Measurements from ENCODE around the gene SPINT2. TPM values are rescaled to one million over a fixed set of nuclear protein-coding genes. Genes with fewer than 3 reads are reported as not detected.

SPINT2 gene
- total and polyA plus RNA-seq, 11 donors = 3.5 to 27.7 (median 14.6) TPM

- WGBS, 4 donors = 55 to 63% (median 57%) methylated on average over 14 to 17 of the region's 17 CpGs
- intact Hi-C loops (cut with DNase I) = loop anchor here in 2 of 10 donors (2.0 to 5.0 kb wide), 2 partner anchors 37 to 39 kb away; partner anchors contain the start of genes KCNK6 (in 2 of the 2) and YIF1B (in 1 of the 2)
- no peak for TF ChIP-seq CTCF (IDR thresholded peaks at IDR 0.05)
- no peak for TF ChIP-seq POLR2A (IDR thresholded peaks at IDR 0.05)
- peak overlapping the region in 11 of 12 donors; percentile 1 to 84 (median 76) for H3K27ac ChIP-seq
- no peaks in the 10 kb centered on the region for H3K9me3 ChIP-seq
- no peak for ATAC-seq
- no peak overlapping the region for H3K4me3 ChIP-seq
- peaks cover 4 to 66% (median 42%) of the 10 kb centered on the region in 12 donors for H3K4me1 ChIP-seq
- no peaks in the 10 kb centered on the region for H3K36me3 ChIP-seq
- DNase-seq = no peak
- H3K27me3 ChIP-seq = no peaks in the 10 kb centered on the region
Observed at GRCh38 chr19:38280030-38280921, 15.9 kb downstream of the SPINT2 start.

- H3K27me3 ChIP-seq = no peaks in the 10 kb centered on the region
- DNase-seq (no peak), ATAC-seq (no peak)
- peaks cover 4 to 55% (median 40%) of the 10 kb centered on the region in 12 donors for H3K4me1 ChIP-seq
- H3K4me3 ChIP-seq = no peak overlapping the region
- 59 to 64% (median 62%) methylated on average over 7 of the region's 7 CpGs for WGBS, 4 donors
- intact Hi-C loops (cut with DNase I) = loop anchor here in 2 of 10 donors (2.0 to 5.0 kb wide), 2 partner anchors 35 to 37 kb away; partner anchors contain the start of genes KCNK6 (in 2 of the 2) and YIF1B (in 1 of the 2)
- H3K36me3 ChIP-seq = no peaks in the 10 kb centered on the region
- TF ChIP-seq POLR2A (IDR thresholded peaks at IDR 0.05) (no peak), CTCF (IDR thresholded peaks at IDR 0.05) (no peak)
- H3K27ac ChIP-seq = peak overlapping the region in 4 of 12 donors; percentile 15 to 31 (median 26)
- H3K9me3 ChIP-seq = no peaks in the 10 kb centered on the region
Observed at GRCh38 chr19:38281811-38282566, 17.6 kb downstream of the SPINT2 start.

GRCh38 chr19:38283271-38283670 is 18.9 kb downstream of the SPINT2 start:
- H3K27ac ChIP-seq = no peak overlapping the region
- no peaks in the 10 kb centered on the region for H3K36me3 ChIP-seq
- no peaks in the 10 kb centered on the region for H3K27me3 ChIP-seq
- intact Hi-C loops (cut with DNase I) = loop anchor here in 1 of 10 donors (5.0 kb wide), 1 partner anchor 34 kb away; the partner anchor contains the start of genes KCNK6 and YIF1B
- ATAC-seq (no peak), DNase-seq (peak in 1 of 5 donors; percentile 36)
- H3K4me1 ChIP-seq = peaks cover 2 to 47% (median 29%) of the 10 kb centered on the region in 12 donors
- TF ChIP-seq POLR2A (IDR thresholded peaks at IDR 0.05) (no peak), CTCF (IDR thresholded peaks at IDR 0.05) (no peak)
- H3K9me3 ChIP-seq = no peaks in the 10 kb centered on the region
- WGBS, 4 donors = 87 to 93% (median 90%) methylated on average over 8 of the region's 8 CpGs
- no peak overlapping the region for H3K4me3 ChIP-seq
